HG02610 (cell line): ENCODE results near the gene FXYD6.
"Not testable (repeated sequence)": the region's sequence is repeated elsewhere in the genome, so short reads cannot be mapped to it uniquely, and the experiment has no call there.

ENCODE experiments used
- ATAC-seq: cut with Tn5 transposase; IDR thresholded peaks from one replicate; pipeline ENCODE4 v1.9.1; 2021; ENCODE audit warnings: mild to moderate bottlenecking, moderate library complexity; ENCODE audit not compliant: unreplicated experiment

The FXYD6 gene

GRCh38 chr11:117871160-117871559 is 5.3 kb downstream of the FXYD6 start:
- no peak for ATAC-seq

GRCh38 chr11:117870103-117870952 is 6.1 kb downstream of the FXYD6 start:
- ATAC-seq, result no peak

- ATAC-seq, result no peak
Observed at GRCh38 chr11:117869604-117870003, 6.9 kb downstream of the FXYD6 start.

GRCh38 chr11:117868815-117869561 is 7.5 kb downstream of the FXYD6 start:
- no peak for ATAC-seq

GRCh38 chr11:117868088-117868487 is 8.4 kb downstream of the FXYD6 start:
- no peak for ATAC-seq

GRCh38 chr11:117866526-117866925 is 9.9 kb downstream of the FXYD6 start:
- no peak for ATAC-seq

GRCh38 chr11:117865546-117865945 is 10.9 kb downstream of the FXYD6 start:
- ATAC-seq, result not testable (repeated sequence)

GRCh38 chr11:117863383-117863782 is 13.1 kb downstream of the FXYD6 start:
- ATAC-seq, result no peak

GRCh38 chr11:117862753-117863152 is 13.7 kb downstream of the FXYD6 start:
- no peak for ATAC-seq

GRCh38 chr11:117862019-117862725 is 14.3 kb downstream of the FXYD6 start:
- no peak for ATAC-seq

GRCh38 chr11:117861151-117862018 is 15.1 kb downstream of the FXYD6 start:
- no peak for ATAC-seq

GRCh38 chr11:117860139-117860538 is 16.3 kb downstream of the FXYD6 start:
- ATAC-seq, result no peak

- no peak for ATAC-seq
Observed at GRCh38 chr11:117859488-117860112, 16.9 kb downstream of the FXYD6 start.

GRCh38 chr11:117859061-117859460 is 17.4 kb downstream of the FXYD6 start:
- ATAC-seq, result no peak

GRCh38 chr11:117857734-117858414 is 18.6 kb downstream of the FXYD6 start:
- ATAC-seq, result no peak

GRCh38 chr11:117855912-117856651 is 20.4 kb downstream of the FXYD6 start:
- no peak for ATAC-seq

- ATAC-seq, result no peak
Observed at GRCh38 chr11:117855186-117855845, 21.1 kb downstream of the FXYD6 start.

- ATAC-seq, result no peak
Observed at GRCh38 chr11:117852309-117852708, 24.1 kb downstream of the FXYD6 start.
